Endothelial cell of umbilical vein (primary cell): ENCODE data around the gene SCUBE3. TPM values are rescaled to one million over a fixed set of nuclear protein-coding genes. Genes with fewer than 3 reads are reported as not detected.

Source experiments
- BruUV-seq: library from RNA; stranded (reverse); fragments of 400-500 nt; replicated peaks from 2 replicates; lab custom pipeline; 2021; lab: Mats Ljungman, UMichigan
- CTCF ChIA-PET: fragments of 300-600, 350-600 bp; sonication (Branson Sonifier 250); formaldehyde crosslinking; loops from one replicate; lab custom pipeline; 2021; ENCODE audit warnings: antibody characterized with exemption, inconsistent platforms; lab: Charles Lee
- POLR2A ChIA-PET: fragments of 300-600, 350-600 bp; sonication (Branson Sonifier 250); formaldehyde crosslinking; loops from one replicate; lab custom pipeline; 2021; ENCODE audit warnings: antibody characterized with exemption, inconsistent platforms; lab: Charles Lee
- DNase-seq: peaks from one replicate; pipeline ENCODE4 v3.0.0-alpha.2; 2011; ENCODE audit warnings: low read depth, low spot score
- FAIRE-seq: peaks from 2 replicates; lab custom pipeline; 2011; peaks lifted over from hg19 to GRCh38; lab: Jason Lieb, UNC
- H2AFZ ChIP-seq: 2 replicates; pipeline ENCODE4 v1.6.0; 2012; ENCODE audit warnings: low read depth, low read length, control low read depth, inconsistent platforms
- H3K27ac ChIP-seq: 2 replicates; pipeline ENCODE4 v1.5.1; 2011; ENCODE audit warnings: low read depth, mild to moderate bottlenecking, control low read depth, low read length, moderate library complexity; ENCODE audit not compliant: insufficient read depth
- H3K27me3 ChIP-seq, 2 experiments: 2 replicates each; pipeline versions ENCODE4 v1.6.0 to v1.6.1; 2011; ENCODE audit warnings: low read length in 2 of 2, mixed read lengths in 1 of 2; ENCODE audit not compliant: control insufficient read depth in 2 of 2, insufficient read depth in 2 of 2
- H3K36me3 ChIP-seq, 2 experiments: 2 replicates in 1 of 2; 3 replicates in 1 of 2; pipeline ENCODE4 v1.5.1; 2011; ENCODE audit warnings: low read length in 2 of 2, mild to moderate bottlenecking in 1 of 2, moderate library complexity in 1 of 2; ENCODE audit not compliant: control insufficient read depth in 2 of 2, insufficient read depth in 2 of 2; ENCODE audit errors: extremely low read depth in 1 of 2
- H3K4me1 ChIP-seq: 3 replicates; pipeline ENCODE4 v1.5.1; 2011; ENCODE audit warnings: mild to moderate bottlenecking, low read length; ENCODE audit not compliant: control insufficient read depth, insufficient read depth; ENCODE audit errors: extremely low read depth
- H3K4me2 ChIP-seq: 2 replicates; pipeline ENCODE4 v1.6.1; 2011; ENCODE audit warnings: low read length, control low read depth, mixed read lengths; ENCODE audit not compliant: insufficient read depth
- H3K4me3 ChIP-seq, 3 experiments: fragments of 200-600 bp in 1 of 3; sonication (generic), shearing (Covaris generic) in 1 of 3; replicated peaks in 1 of 3; 2 replicates each; pipeline ENCODE4 v1.5.1; 2011 to 2016; ENCODE audit warnings: control low read depth in 3 of 3, low read length in 3 of 3, mild to moderate bottlenecking in 2 of 3, inconsistent platforms in 1 of 3, low read depth in 1 of 3, moderate library complexity in 1 of 3; ENCODE audit not compliant: insufficient read depth in 1 of 3
- H3K79me2 ChIP-seq: 2 replicates; pipeline ENCODE4 v1.6.0; 2012; ENCODE audit warnings: low read length, inconsistent platforms; ENCODE audit not compliant: control insufficient read depth, insufficient read depth
- H3K9ac ChIP-seq: replicated peaks from 2 replicates; pipeline ENCODE3; 2011; ENCODE audit warnings: low read length, control low read depth; ENCODE audit not compliant: insufficient read depth; ENCODE audit errors: extremely low read depth
- H3K9me1 ChIP-seq: replicated peaks from 3 replicates; pipeline ENCODE4 v1.6.0; 2011; ENCODE audit warnings: mild to moderate bottlenecking, low read length; ENCODE audit not compliant: control insufficient read depth, insufficient read depth; ENCODE audit errors: extremely low read depth
- H3K9me3 ChIP-seq: replicated peaks from 2 replicates; pipeline ENCODE4 v1.5.1; 2012; ENCODE audit warnings: low read length, inconsistent platforms; ENCODE audit not compliant: control insufficient read depth, insufficient read depth
- H4K20me1 ChIP-seq: replicated peaks from 2 replicates; pipeline ENCODE3; 2011; ENCODE audit warnings: mild to moderate bottlenecking, low read length; ENCODE audit not compliant: control insufficient read depth, insufficient read depth; ENCODE audit errors: extremely low read depth
- EZH2 ChIP-seq: IDR thresholded peaks from 2 replicates; pipeline ENCODE4 v1.6.1; 2012; ENCODE audit warnings: borderline replicate concordance, low read depth, mild to moderate bottlenecking, moderate library complexity, low read length, inconsistent platforms; ENCODE audit not compliant: severe bottlenecking
- FOS ChIP-seq: IDR thresholded peaks from 2 replicates; pipeline ENCODE4 v1.6.1; 2011; ENCODE audit warnings: mild to moderate bottlenecking, low read length, moderate library complexity, borderline replicate concordance; ENCODE audit not compliant: insufficient read depth
- GATA2 ChIP-seq: IDR thresholded peaks from 2 replicates; pipeline ENCODE4 v1.7.0; 2011; ENCODE audit warnings: low read depth, mild to moderate bottlenecking, moderate library complexity, mixed read lengths, low read length; ENCODE audit not compliant: insufficient read length, insufficient read depth
- MYC ChIP-seq: IDR thresholded peaks from one replicate; pipeline ENCODE4 v1.6.1; 2011; ENCODE audit warnings: mild to moderate bottlenecking, low read depth, low read length
- POLR2A ChIP-seq: IDR thresholded peaks from 2 replicates; pipeline ENCODE4 v1.6.1; 2012; ENCODE audit warnings: low read depth, mild to moderate bottlenecking, control low read depth, low read length
- POLR2AphosphoS5 ChIP-seq: IDR thresholded peaks from 2 replicates; pipeline ENCODE4 v1.6.1; 2012; ENCODE audit warnings: low read depth, mild to moderate bottlenecking, control low read depth, low read length, moderate library complexity; ENCODE audit not compliant: insufficient read depth
- dilution Hi-C: fragments of 300-500 bp; cut with MboI; formaldehyde crosslinking; loops from one replicate; pipeline ENCODE4 v1.15.0; 2019; ENCODE audit warnings: low sequenced_read_pairs; ENCODE audit not compliant: extremely low pct_ligation_motif_present
- intact Hi-C: fragments of 100-400 bp; cut with micrococcal nuclease; formaldehyde crosslinking; loops from one replicate; pipeline ENCODE4 v1.10.0; 2022
- polyA plus RNA-seq, 4 experiments: library from polyadenylated mRNA; depleted of rRNA in 3 of 4; stranded (reverse) in 3 of 4; unstranded in 1 of 4; fragments of >200 nt; gene quantifications; 2 replicates each; pipeline versions ENCODE4 v1.2.1 to v1.2.3, GENCODE V29; 2011 to 2012; ENCODE audit warnings: missing spikeins in 1 of 4
- total RNA-seq: library from RNA; stranded (reverse); gene quantifications from 2 replicates; pipeline ENCODE4 v1.2.3, GENCODE V29; 2021
- TF ChIP-seq, protein P1 (sequence below): IDR thresholded peaks from 2 replicates; pipeline ENCODE4 v1.6.1; 2011; ENCODE audit not compliant: insufficient read depth, insufficient read length
- TF ChIP-seq, protein P2 (sequence below), 2 donors: IDR thresholded peaks; 1 replicate in 1 of 2; 2 replicates in 1 of 2; pipeline ENCODE4 v1.5.1; 2011; ENCODE audit warnings: low read length in 2 of 2, mild to moderate bottlenecking in 2 of 2, moderate library complexity in 2 of 2, control low read depth in 1 of 2, inconsistent platforms in 1 of 2, low read depth in 1 of 2; ENCODE audit not compliant: insufficient read depth in 1 of 2; ENCODE audit errors: extremely low read depth in 1 of 2

SCUBE3 gene
- total and polyA plus RNA-seq, 2 donors (not counting 3 experiments of a cell fraction or from before 2014, with no cell fraction given) = 1.1 to 1.5 TPM

DNA sequence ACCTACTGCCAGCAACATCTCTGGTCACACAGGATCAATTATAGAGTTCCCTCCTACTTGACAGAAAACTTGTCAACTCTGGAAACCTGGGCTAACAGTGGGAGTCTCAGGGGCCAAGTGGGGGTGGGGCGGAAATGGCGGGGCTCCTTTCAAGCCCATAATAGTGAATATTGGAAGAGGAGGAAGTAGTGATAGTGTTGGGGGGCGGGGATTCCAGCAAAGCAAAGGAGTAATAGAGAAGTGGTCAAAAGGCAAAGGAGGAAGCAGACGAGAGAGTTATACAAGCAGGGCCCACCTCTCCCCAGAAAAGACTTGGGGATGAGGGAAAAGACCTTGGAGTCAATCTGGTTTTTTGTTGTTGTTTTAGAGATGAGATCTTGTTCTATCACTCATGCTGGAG is 85.9 kb downstream of the SCUBE3 start:
- H3K4me1 ChIP-seq = peaks cover 17% of the 10 kb centered on the region
- no peak overlapping the region for H3K4me2 ChIP-seq
- H3K4me3 ChIP-seq = no peak overlapping the region
- no peaks in the 10 kb centered on the region for H3K9me3 ChIP-seq
- no peak for FAIRE-seq
- intact Hi-C loops (loop anchor here (2.0 to 10.0 kb wide), 2 partner anchors 19 to 435 kb away; partner anchors contain the start of gene ARMC12), dilution Hi-C loops (no loop called here)
- BruUV-seq = no TSS peak
- no peaks in the 10 kb centered on the region for H3K9me1 ChIP-seq
- no peak for TF ChIP-seq GATA2
- TF ChIP-seq MYC = no peak
- TF ChIP-seq POLR2AphosphoS5 = no peak
- no peak for TF ChIP-seq EZH2
- TF ChIP-seq, protein P1, sequence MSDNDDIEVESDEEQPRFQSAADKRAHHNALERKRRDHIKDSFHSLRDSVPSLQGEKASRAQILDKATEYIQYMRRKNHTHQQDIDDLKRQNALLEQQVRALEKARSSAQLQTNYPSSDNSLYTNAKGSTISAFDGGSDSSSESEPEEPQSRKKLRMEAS = no peak
- TF ChIP-seq FOS = no peak
- no peak for TF ChIP-seq POLR2A
- DNase-seq = no peak
- no peaks in the 10 kb centered on the region for H3K79me2 ChIP-seq
- ChIA-PET CTCF (no interaction called here), POLR2A (no interaction called here)
- H3K27me3 ChIP-seq = no peaks in the 10 kb centered on the region
- H3K9ac ChIP-seq = no peak overlapping the region
- no peak overlapping the region for H2AFZ ChIP-seq
- peaks cover 0 to 6% of the 10 kb centered on the region in 2 experiments for H3K36me3 ChIP-seq
- no peak overlapping the region for H3K27ac ChIP-seq
- H4K20me1 ChIP-seq = no peaks in the 10 kb centered on the region

DNA sequence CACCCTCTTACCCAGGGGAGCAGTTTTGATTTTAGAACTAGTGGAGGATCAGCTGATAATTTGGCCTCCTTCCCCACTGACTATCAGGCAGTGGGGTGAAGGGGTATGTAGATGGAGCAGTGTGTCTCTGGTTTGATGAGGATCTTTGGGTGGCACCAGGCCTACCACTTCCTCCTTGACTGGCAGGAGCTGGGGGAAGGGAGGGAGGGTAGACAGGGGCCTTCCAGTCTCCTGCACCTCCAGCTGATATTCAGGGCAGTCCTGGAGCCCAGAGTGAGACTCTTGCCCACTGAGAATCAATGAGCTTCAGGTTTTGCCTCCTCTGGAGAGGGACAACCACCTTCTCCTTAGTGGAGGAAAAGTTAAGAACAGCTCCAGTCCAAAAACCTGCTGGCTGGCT is 87.1 kb downstream of the SCUBE3 start:
- BruUV-seq = no TSS peak
- ChIA-PET CTCF (interaction anchor here (0.6 to 1.5 kb wide), 5 partner anchors 8 to 149 kb away, joined by 3 to 6 read pairs (median 3); no protein-coding TSS in a partner anchor), POLR2A (no interaction called here)
- Histone ChIP-seq H3K27ac (no peak overlapping the region), H3K4me2 (no peak overlapping the region), H3K79me2 (no peaks in the 10 kb centered on the region), H4K20me1 (no peaks in the 10 kb centered on the region), H3K9ac (no peak overlapping the region), H3K9me1 (no peaks in the 10 kb centered on the region), H3K36me3 (no peaks in the 10 kb centered on the region), H2AFZ (no peak overlapping the region), H3K9me3 (no peaks in the 10 kb centered on the region), H3K27me3 (no peaks in the 10 kb centered on the region), H3K4me1 (peaks cover 17% of the 10 kb centered on the region), H3K4me3 (no peak overlapping the region)
- intact Hi-C loops = no loop called here
- dilution Hi-C loops = no loop called here
- TF ChIP-seq, protein P2, sequence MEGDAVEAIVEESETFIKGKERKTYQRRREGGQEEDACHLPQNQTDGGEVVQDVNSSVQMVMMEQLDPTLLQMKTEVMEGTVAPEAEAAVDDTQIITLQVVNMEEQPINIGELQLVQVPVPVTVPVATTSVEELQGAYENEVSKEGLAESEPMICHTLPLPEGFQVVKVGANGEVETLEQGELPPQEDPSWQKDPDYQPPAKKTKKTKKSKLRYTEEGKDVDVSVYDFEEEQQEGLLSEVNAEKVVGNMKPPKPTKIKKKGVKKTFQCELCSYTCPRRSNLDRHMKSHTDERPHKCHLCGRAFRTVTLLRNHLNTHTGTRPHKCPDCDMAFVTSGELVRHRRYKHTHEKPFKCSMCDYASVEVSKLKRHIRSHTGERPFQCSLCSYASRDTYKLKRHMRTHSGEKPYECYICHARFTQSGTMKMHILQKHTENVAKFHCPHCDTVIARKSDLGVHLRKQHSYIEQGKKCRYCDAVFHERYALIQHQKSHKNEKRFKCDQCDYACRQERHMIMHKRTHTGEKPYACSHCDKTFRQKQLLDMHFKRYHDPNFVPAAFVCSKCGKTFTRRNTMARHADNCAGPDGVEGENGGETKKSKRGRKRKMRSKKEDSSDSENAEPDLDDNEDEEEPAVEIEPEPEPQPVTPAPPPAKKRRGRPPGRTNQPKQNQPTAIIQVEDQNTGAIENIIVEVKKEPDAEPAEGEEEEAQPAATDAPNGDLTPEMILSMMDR (IDR thresholded peaks at IDR 0.05; ENCODE audit: extremely low read depth in 1 of 2, insufficient read depth in 1 of 2, low read depth in 1 of 2, low read length in 2 of 2) = no peak
- no peak for TF ChIP-seq EZH2
- TF ChIP-seq POLR2A = no peak
- no peak for TF ChIP-seq POLR2AphosphoS5
- no peak for TF ChIP-seq FOS
- FAIRE-seq (no peak), DNase-seq (no peak)
